GM12873 (cell line): ENCODE data around the gene HCK.

Experiments used
- TF ChIP-seq, protein P1 (sequence below): IDR thresholded peaks from 2 replicates; pipeline ENCODE4 v1.5.1; 2012; ENCODE audit warnings: low read depth, mild to moderate bottlenecking, moderate library complexity, low read length, control low read depth; ENCODE audit not compliant: insufficient read depth; ENCODE audit errors: missing control alignments

HCK gene

DNA sequence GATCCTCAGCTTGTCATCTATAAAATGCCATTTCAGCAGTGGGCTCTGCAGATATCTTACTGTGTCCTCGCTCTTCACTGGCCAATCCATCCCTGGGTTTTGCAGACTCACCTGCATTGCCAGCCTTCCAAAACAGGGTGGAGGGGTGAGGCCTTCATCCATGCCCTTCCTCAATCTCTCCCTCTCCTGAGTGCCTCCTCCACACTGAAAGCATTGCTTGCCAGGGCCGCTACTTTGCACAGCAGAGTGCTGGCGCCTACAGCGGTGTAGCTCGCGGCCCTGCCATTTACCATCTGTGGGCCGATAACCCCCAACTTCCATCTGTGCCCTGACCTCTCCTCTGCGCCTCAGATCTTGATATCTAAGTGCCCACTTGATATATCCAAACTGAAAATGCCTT is 86.9 kb downstream of the HCK start:
- TF ChIP-seq, protein P1, sequence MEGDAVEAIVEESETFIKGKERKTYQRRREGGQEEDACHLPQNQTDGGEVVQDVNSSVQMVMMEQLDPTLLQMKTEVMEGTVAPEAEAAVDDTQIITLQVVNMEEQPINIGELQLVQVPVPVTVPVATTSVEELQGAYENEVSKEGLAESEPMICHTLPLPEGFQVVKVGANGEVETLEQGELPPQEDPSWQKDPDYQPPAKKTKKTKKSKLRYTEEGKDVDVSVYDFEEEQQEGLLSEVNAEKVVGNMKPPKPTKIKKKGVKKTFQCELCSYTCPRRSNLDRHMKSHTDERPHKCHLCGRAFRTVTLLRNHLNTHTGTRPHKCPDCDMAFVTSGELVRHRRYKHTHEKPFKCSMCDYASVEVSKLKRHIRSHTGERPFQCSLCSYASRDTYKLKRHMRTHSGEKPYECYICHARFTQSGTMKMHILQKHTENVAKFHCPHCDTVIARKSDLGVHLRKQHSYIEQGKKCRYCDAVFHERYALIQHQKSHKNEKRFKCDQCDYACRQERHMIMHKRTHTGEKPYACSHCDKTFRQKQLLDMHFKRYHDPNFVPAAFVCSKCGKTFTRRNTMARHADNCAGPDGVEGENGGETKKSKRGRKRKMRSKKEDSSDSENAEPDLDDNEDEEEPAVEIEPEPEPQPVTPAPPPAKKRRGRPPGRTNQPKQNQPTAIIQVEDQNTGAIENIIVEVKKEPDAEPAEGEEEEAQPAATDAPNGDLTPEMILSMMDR = no peak

DNA sequence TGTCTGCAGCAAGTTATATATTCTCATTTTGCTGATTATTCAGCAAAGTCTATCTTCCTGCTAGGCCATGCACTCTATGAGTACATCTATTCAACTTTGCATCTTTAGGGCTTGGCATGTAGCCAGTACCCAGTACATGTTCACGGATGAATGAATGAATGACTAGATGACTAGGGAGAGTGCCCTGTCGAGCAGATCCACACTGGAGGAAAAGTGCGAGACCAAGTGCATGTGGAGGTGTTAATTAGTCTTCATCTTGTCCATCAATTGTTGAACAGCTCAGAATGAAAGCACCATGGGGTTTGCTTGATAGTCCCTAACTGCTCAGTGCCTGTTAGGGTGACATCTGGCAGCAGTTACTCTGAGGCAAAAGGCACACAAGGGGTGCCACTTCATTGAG is 87.9 kb downstream of the HCK start:
- TF ChIP-seq, protein P1 = no peak

DNA sequence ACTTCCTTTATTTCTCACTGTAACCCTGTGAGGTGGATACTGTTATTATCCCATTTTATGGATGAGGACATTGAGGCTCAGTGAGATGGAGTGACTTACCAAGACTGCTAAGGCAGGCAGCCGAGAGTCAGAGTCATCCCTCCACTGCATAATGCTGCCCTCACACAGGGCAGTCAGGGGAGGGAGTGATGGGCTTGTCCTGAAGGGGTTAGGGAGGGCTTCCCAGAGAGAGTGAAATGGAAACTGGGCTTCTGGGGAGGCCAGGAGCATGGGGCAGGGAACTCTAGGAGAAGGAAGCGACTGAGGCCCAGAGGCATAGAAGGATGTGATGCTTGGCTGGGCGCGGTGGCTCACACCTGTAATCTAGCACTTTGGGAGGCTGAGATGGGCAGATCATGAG is 88.6 kb downstream of the HCK start:
- TF ChIP-seq, protein P1 = no peak

DNA sequence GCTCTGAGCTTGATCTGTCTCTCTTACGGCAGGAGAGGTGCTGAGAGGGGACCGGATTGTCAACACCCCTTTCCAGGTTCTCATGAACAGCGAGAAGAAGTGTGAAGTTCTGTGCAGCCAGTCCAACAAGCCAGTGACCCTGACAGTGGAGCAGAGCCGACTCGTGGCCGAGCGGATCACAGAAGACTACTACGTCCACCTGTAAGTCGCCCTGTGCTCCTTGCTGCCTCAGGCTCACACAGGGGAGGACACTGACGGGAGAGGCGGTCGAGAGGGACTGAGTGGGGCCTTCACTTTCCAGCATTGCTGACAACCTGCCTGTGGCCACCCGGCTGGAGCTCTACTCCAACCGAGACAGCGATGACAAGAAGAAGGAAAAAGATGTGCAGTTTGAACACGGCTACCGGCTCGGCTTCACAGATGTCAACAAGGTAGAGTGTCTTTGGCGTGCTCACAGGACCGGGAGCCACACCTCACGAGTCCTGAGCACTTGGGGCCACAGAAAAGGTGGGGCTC is 89.5 kb downstream of the HCK start:
- TF ChIP-seq, protein P1 = no peak

DNA sequence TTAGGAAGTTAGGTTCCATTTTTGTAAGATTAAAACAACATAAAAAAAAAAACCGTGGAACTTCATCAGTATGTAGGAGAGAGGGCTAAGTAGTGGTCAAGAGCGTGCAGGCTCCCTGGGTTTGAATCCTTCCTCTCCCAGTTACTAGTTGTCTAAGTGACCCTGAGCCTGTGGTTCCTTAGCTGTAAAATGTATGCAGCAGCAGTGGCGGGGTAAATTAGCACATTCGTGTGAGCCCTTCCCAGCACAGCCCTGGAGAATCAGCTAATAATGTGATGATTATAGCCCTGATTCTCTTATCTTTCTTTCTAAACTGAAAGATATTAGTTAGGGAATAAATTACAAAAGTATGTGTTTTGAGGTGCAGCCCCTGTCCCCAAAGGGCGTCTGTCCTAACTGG is 90.0 kb downstream of the HCK start:
- TF ChIP-seq, protein P1 = no peak

DNA sequence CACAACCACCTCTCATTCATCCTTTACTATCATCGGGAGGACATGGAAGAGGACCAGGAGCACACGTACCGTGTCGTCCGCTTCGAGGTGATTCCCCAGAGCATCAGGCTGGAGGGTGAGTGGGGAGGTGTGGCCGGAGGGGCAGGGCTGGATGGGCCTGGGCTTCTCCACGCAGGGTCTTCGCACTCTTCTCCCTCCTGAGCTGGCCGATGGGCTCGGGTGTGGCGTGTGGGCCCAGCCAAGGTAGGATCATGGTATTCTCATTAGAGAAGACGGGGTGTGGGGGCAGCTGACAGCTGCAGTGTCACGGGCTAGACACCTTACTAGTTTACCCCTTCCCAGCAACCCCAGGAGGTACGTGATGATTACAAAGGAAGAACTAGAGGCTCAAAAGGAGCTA is 90.9 kb downstream of the HCK start:
- TF ChIP-seq, protein P1 = no peak

DNA sequence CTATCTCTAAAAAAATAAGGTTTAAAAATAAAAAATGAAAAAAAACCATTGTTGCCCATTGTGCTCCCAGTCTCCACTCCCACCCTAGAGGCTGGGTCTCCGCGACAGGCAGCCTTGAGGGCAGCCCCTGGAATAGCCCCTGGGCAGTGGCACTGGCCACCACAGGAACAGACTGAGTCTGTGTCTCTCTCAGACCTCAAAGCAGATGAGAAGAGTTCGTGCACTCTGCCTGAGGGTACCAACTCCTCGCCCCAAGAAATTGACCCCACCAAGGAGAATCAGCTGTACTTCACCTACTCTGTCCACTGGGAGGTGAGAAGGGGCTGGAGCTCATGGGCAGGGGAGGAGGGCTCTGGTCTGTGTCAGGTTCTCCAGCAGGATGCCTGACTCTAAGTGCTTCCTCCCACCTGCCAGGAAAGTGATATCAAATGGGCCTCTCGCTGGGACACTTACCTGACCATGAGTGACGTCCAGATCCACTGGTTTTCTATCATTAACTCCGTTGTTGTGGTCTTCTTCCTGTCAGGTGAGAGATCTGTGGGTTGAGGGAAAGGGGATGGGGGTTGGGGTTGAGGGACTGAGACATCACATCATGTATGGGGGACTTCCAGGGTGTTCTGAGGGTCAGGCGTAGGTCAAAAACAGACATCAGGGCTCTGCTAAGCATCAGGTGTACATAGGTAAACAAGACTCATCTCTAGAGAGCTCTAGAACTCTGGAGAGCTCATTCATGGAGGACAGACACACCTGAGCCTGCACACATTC is 93.0 kb downstream of the HCK start:
- TF ChIP-seq, protein P1 = no peak
